K562 (cell line): ENCODE data around the gene UBXN4. TPM values are rescaled to one million over a fixed set of nuclear protein-coding genes. Genes with fewer than 3 reads are reported as not detected.

Source experiments
- ATAC-seq: fragments of 200-7000 bp; cut with Tn5 transposase; 3 replicates; pipeline ENCODE4 v1.9.1; 2020; ENCODE audit warnings: moderate library complexity
- BruUV-seq: library from RNA; stranded (reverse); fragments of 400-500 nt; replicated peaks from 2 replicates; lab custom pipeline; 2021; lab: Mats Ljungman, UMichigan
- CTCF ChIA-PET: fragments of 300-600 bp; formaldehyde crosslinking; extraction: SDS; loops from one replicate; lab custom pipeline; 2021; ENCODE audit warnings: low intra/inter-chr PET ratio; lab: Yijun Ruan, JAX
- POLR2A ChIA-PET: fragments of 300-600, 350-650 bp; sonication (Branson Sonifier 250); formaldehyde crosslinking; extraction: SDS; loops from one replicate; lab custom pipeline; 2021; ENCODE audit warnings: antibody characterized with exemption, inconsistent platforms; lab: Yijun Ruan, JAX
- DNase-seq, 4 experiments: peaks; one replicate each; pipeline versions ENCODE4 v3.0.0 to v3.0.0-alpha.2; 2011 to 2018; ENCODE audit warnings: low spot score in 3 of 4, mixed read lengths in 3 of 4; ENCODE audit errors: extremely low read depth in 1 of 4
- FAIRE-seq: peaks from 2 replicates; lab custom pipeline; 2011; peaks lifted over from hg19 to GRCh38; lab: Jason Lieb, UNC
- H2AFZ ChIP-seq: 2 replicates; pipeline ENCODE4 v1.6.0; 2011; ENCODE audit warnings: low read depth, low read length, control low read depth, inconsistent platforms
- H3K27ac ChIP-seq: fragments of 200-600 bp; 3 replicates; pipeline ENCODE4 v1.8.0; 2011; ENCODE audit warnings: low read depth, mild to moderate bottlenecking, control low read depth, inconsistent platforms, low read length, moderate library complexity, mixed read lengths; ENCODE audit errors: extremely low read depth
- H3K27me3 ChIP-seq, 2 experiments: fragments of 300-600 bp in 1 of 2; 2 replicates in 1 of 2; 3 replicates in 1 of 2; pipeline versions ENCODE4 v1.6.0 to v1.8.0; 2011; ENCODE audit warnings: inconsistent platforms in 2 of 2, low read length in 2 of 2, mild to moderate bottlenecking in 1 of 2, mixed read lengths in 1 of 2, moderate library complexity in 1 of 2; ENCODE audit not compliant: control insufficient read depth in 2 of 2, insufficient read depth in 2 of 2
- H3K36me3 ChIP-seq: fragments of 300-600 bp; 3 replicates; pipeline ENCODE4 v1.8.0; 2011; ENCODE audit warnings: mild to moderate bottlenecking, low read length, inconsistent platforms; ENCODE audit not compliant: control insufficient read depth, insufficient read depth
- H3K4me1 ChIP-seq, 2 experiments: fragments of 200-600 bp in 1 of 2; replicated peaks in 1 of 2; 2 replicates in 1 of 2; 3 replicates in 1 of 2; pipeline versions ENCODE4 v1.5.1 to v1.8.0; 2011; ENCODE audit warnings: inconsistent platforms in 2 of 2, low read length in 2 of 2, mild to moderate bottlenecking in 1 of 2, mixed read lengths in 1 of 2, moderate library complexity in 1 of 2; ENCODE audit not compliant: control insufficient read depth in 2 of 2, insufficient read depth in 2 of 2
- H3K4me2 ChIP-seq: 2 replicates; pipeline ENCODE4 v1.6.1; 2011; ENCODE audit warnings: low read length, control low read depth, inconsistent platforms, mixed read lengths; ENCODE audit not compliant: insufficient read depth
- H3K4me3 ChIP-seq: fragments of 200-600 bp; sonication (generic), shearing (Covaris generic); 2 replicates; pipeline ENCODE4 v1.5.1; 2016; ENCODE audit warnings: control low read depth, inconsistent platforms
- H3K79me2 ChIP-seq: fragments of 200-600 bp; 3 replicates; pipeline ENCODE4 v1.8.0; 2011; ENCODE audit warnings: low read length, inconsistent platforms; ENCODE audit not compliant: control insufficient read depth, insufficient read depth
- H3K9ac ChIP-seq, 2 experiments: 2 replicates each; pipeline versions ENCODE4 v1.6.0 to v1.6.1; 2011; ENCODE audit warnings: low read depth in 2 of 2, low read length in 2 of 2, control low read depth in 1 of 2, inconsistent platforms in 1 of 2, mild to moderate bottlenecking in 1 of 2, mixed read lengths in 1 of 2; ENCODE audit not compliant: insufficient read depth in 1 of 2
- H3K9me1 ChIP-seq: one replicate; pipeline ENCODE4 v1.6.0; 2011; ENCODE audit warnings: inconsistent platforms, mild to moderate bottlenecking, low read length, moderate library complexity; ENCODE audit not compliant: control insufficient read depth, insufficient read depth
- H3K9me3 ChIP-seq: replicated peaks from 2 replicates; pipeline ENCODE4 v1.5.1; 2011; ENCODE audit warnings: low read depth, low read length, inconsistent platforms; ENCODE audit not compliant: control insufficient read depth, insufficient read depth
- H4K20me1 ChIP-seq: replicated peaks from 2 replicates; pipeline ENCODE4 v1.6.1; 2011; ENCODE audit warnings: low read length, inconsistent platforms, mixed read lengths; ENCODE audit not compliant: control insufficient read depth, insufficient read depth
- ATF3 ChIP-seq, 2 experiments: fragments of 450-650 bp in 1 of 2; sonication (generic) in 1 of 2; formaldehyde crosslinking in 1 of 2; IDR thresholded peaks in 1 of 2; conservative IDR thresholded peaks in 1 of 2; 2 replicates each; pipeline versions ENCODE4 v1.6.1 to v1.8.1; 2016 to 2023; ENCODE audit warnings: mild to moderate bottlenecking in 2 of 2, moderate library complexity in 2 of 2, inconsistent platforms in 1 of 2, missing genetic modification reagents in 1 of 2
- BHLHE40 ChIP-seq: IDR thresholded peaks from 2 replicates; pipeline ENCODE4 v1.6.1; 2011; ENCODE audit warnings: low read length, improper control_type of control experiment
- HBP1 ChIP-seq: fragments of 450-650 bp; formaldehyde crosslinking; IDR thresholded peaks from 2 replicates; pipeline ENCODE4 v1.4.0; 2022; ENCODE audit warnings: missing genetic modification characterization
- ID3 ChIP-seq, 2 experiments: fragments of 250-450 bp in 1 of 2; fragments of 450-650 bp in 1 of 2; sonication (Bioruptor Pico) in 1 of 2; IDR thresholded peaks; 2 replicates each; pipeline versions ENCODE4 v1.6.1 to v1.8.0; 2016 to 2021; ENCODE audit warnings: mild to moderate bottlenecking in 2 of 2, moderate library complexity in 2 of 2, missing compliant biosample characterization in 1 of 2, missing genetic modification characterization in 1 of 2
- MYNN ChIP-seq, 2 experiments: sonication (generic); formaldehyde crosslinking in 1 of 2; IDR thresholded peaks; 2 replicates each; pipeline versions ENCODE4 v1.5.0 to v1.6.1; 2016 to 2020; ENCODE audit warnings: antibody characterized with exemption in 1 of 2, missing genetic modification reagents in 1 of 2
- RUNX1 ChIP-seq: sonication (generic); IDR thresholded peaks from 2 replicates; pipeline ENCODE4 v1.6.1; 2016; ENCODE audit warnings: antibody characterized with exemption, low read depth
- SRF ChIP-seq, 2 experiments: fragments of 250-450, 450-650 bp in 1 of 2; sonication (Bioruptor Pico) in 1 of 2; sonication (generic) in 1 of 2; formaldehyde crosslinking; IDR thresholded peaks; 2 replicates each; pipeline versions ENCODE4 v1.5.0 to v1.5.1; 2020 to 2022; ENCODE audit warnings: mild to moderate bottlenecking in 1 of 2, missing genetic modification reagents in 1 of 2
- ZFP1 ChIP-seq: fragments of 450-650 bp; formaldehyde crosslinking; IDR thresholded peaks from 2 replicates; pipeline ENCODE4 v1.4.0; 2020; ENCODE audit warnings: mild to moderate bottlenecking, mixed read lengths
- ZNF134 ChIP-seq: fragments of 250-450 bp; sonication (Bioruptor Pico); conservative IDR thresholded peaks from 2 replicates; pipeline ENCODE4 v1.4.0; 2020
- ZNF589 ChIP-seq: fragments of 200-800 bp; sonication (Bioruptor generic); IDR thresholded peaks from 2 replicates; pipeline ENCODE4 v1.6.1; 2016; ENCODE audit warnings: low read depth, missing genetic modification characterization, missing compliant biosample characterization
- ZNF764 ChIP-seq: fragments of 250-450 bp; sonication (Bioruptor Pico); IDR thresholded peaks from 2 replicates; pipeline ENCODE4 v1.4.0; 2020; ENCODE audit warnings: low read depth, mild to moderate bottlenecking, moderate library complexity
- WGBS: fragments of 100-300 bp; shearing (Covaris generic); methylation state at CpG from one replicate; pipeline ENCODE4 v1.1.6; 2016; ENCODE audit warnings: low coverage, mixed read lengths; ENCODE audit not compliant: insufficient coverage; ENCODE audit errors: missing lambda C conversion rate; 5-methylcytosine and 5-hydroxymethylcytosine counted together
- in situ Hi-C: fragments of 300-500 bp; cut with MboI; formaldehyde crosslinking; loops from 4 replicates; pipeline ENCODE4 v1.15.0; 2018; ENCODE audit warnings: inconsistent platforms, mixed read lengths
- intact Hi-C: fragments of 100-400 bp; cut with micrococcal nuclease; formaldehyde crosslinking; loops from 2 replicates; pipeline ENCODE4 v1.14.2; 2022
- polyA plus RNA-seq, 8 experiments: library from polyadenylated mRNA; depleted of rRNA in 4 of 8; stranded (reverse) in 5 of 8; unstranded in 3 of 8; fragments of >200 nt; fragmentation: Nextera tagmentation in 2 of 8; fragmentation: Illumina TruSeq in 1 of 8; extraction: Ambion mirVana in 2 of 8; extraction: Trizol in 1 of 8; gene quantifications; 2 replicates each; pipeline versions ENCODE4 v1.2.1 to v1.2.3, GENCODE V29; 2011 to 2014; ENCODE audit warnings: inconsistent platforms in 1 of 8, missing spikeins in 1 of 8
- total RNA-seq, 7 experiments: library from RNA; depleted of rRNA in 6 of 7; stranded (reverse); fragments of >200 nt in 6 of 7; fragmentation: Illumina TruSeq in 2 of 7; extraction: Trizol in 2 of 7; gene quantifications; 2 replicates each; pipeline versions ENCODE4 v1.2.1 to v1.2.3, GENCODE V29; 2011 to 2021; ENCODE audit warnings: low replicate concordance in 1 of 7

UBXN4 gene
- total and polyA plus RNA-seq, 9 of the 15 experiments (the other 6 are each of a cell fraction or from before 2014, with no cell fraction given) = 30.4 to 127 (median 55.3) TPM

- CTCF ChIA-PET = no interaction called here
- no peak for FAIRE-seq
These were observed 27.2 kb downstream of the UBXN4 start for GRCh38 chr2:135768863-135769262.

GRCh38 chr2:135773319-135773718 lies 31.7 kb downstream of the UBXN4 start:
- POLR2A ChIA-PET = interaction anchor here (1.3 kb wide), 2 partner anchors 19 to 30 kb away, joined by 3 to 6 read pairs; no protein-coding TSS in a partner anchor
- H3K4me2 ChIP-seq = no peak overlapping the region
- TF ChIP-seq HBP1 (CRISPR knock-in tag) (no peak), BHLHE40 (no peak), ID3 (CRISPR knock-in tag; IDR thresholded peaks at IDR 0.05) (no peak), ID3 (tag; IDR thresholded peaks at IDR 0.05) (no peak), RUNX1 (no peak), MYNN (IDR thresholded peaks at IDR 0.05) (no peak), MYNN (CRISPR knock-in tag; IDR thresholded peaks at IDR 0.05) (no peak), SRF (CRISPR knock-in tag; IDR thresholded peaks at IDR 0.05) (no peak)

More at GRCh38 chr2:135768863-135769262, 27.2 kb downstream of the UBXN4 start:
- Histone ChIP-seq H3K9me1 (no peaks in the 10 kb centered on the region), H3K9me3 (no peaks in the 10 kb centered on the region; the same call in 1 of the 2 replicates), H4K20me1 (no peaks in the 10 kb centered on the region), H3K4me1 (no peaks in the 10 kb centered on the region), H3K79me2 (no peaks in the 10 kb centered on the region), H3K36me3 (peaks cover 81% of the 10 kb centered on the region), H2AFZ (no peak overlapping the region), H3K4me2 (no peak overlapping the region), H3K27me3 (no peaks in the 10 kb centered on the region), H3K9ac (no peak overlapping the region), H3K4me3 (no peak overlapping the region), H3K27ac (no peak overlapping the region)
- DNase-seq (no peak), ATAC-seq (no peak)
- WGBS = 91% methylated on average over 8 of the region's 8 CpGs
- in situ Hi-C loops = no loop called here
- BruUV-seq = no TSS peak
- POLR2A ChIA-PET = interaction anchor here (0.7 kb wide), 1 partner anchor 17 kb away, joined by 4 read pairs; no protein-coding TSS in a partner anchor
- intact Hi-C loops = no loop called here
- TF ChIP-seq ATF3 (IDR thresholded peaks at IDR 0.05) (no peak), ATF3 (CRISPR knock-in tag; conservative IDR thresholded peaks at IDR 0.05) (no peak), ZNF134 (CRISPR knock-in tag) (no peak), ZFP1 (no peak), ZNF589 (CRISPR knock-in tag) (no peak), ZNF764 (no peak)

More at GRCh38 chr2:135773319-135773718, 31.7 kb downstream of the UBXN4 start:
- FAIRE-seq = no peak
- 71% methylated on average over 2 of the region's 2 CpGs for WGBS
- CTCF ChIA-PET = no interaction called here
- Histone ChIP-seq H2AFZ (no peak overlapping the region), H3K9ac (no peak overlapping the region), H4K20me1 (no peaks in the 10 kb centered on the region), H3K4me1 (no peaks in the 10 kb centered on the region), H3K79me2 (no peaks in the 10 kb centered on the region), H3K27me3 (no peaks in the 10 kb centered on the region), H3K36me3 (peaks cover 88% of the 10 kb centered on the region), H3K9me3 (no peaks in the 10 kb centered on the region; the same call in 1 of the 2 replicates), H3K27ac (no peak overlapping the region), H3K9me1 (no peaks in the 10 kb centered on the region), H3K4me3 (no peak overlapping the region)
- no TSS peak for BruUV-seq
- ATAC-seq = no peak
- in situ Hi-C loops = no loop called here
- intact Hi-C loops = no loop called here
- DNase-seq = no peak
